ENCODE results near the gene ZNF428.
A peak's percentile ranks its signal among the peaks of the same experiment; 100 is the strongest.

ZNF428 gene

DNA sequence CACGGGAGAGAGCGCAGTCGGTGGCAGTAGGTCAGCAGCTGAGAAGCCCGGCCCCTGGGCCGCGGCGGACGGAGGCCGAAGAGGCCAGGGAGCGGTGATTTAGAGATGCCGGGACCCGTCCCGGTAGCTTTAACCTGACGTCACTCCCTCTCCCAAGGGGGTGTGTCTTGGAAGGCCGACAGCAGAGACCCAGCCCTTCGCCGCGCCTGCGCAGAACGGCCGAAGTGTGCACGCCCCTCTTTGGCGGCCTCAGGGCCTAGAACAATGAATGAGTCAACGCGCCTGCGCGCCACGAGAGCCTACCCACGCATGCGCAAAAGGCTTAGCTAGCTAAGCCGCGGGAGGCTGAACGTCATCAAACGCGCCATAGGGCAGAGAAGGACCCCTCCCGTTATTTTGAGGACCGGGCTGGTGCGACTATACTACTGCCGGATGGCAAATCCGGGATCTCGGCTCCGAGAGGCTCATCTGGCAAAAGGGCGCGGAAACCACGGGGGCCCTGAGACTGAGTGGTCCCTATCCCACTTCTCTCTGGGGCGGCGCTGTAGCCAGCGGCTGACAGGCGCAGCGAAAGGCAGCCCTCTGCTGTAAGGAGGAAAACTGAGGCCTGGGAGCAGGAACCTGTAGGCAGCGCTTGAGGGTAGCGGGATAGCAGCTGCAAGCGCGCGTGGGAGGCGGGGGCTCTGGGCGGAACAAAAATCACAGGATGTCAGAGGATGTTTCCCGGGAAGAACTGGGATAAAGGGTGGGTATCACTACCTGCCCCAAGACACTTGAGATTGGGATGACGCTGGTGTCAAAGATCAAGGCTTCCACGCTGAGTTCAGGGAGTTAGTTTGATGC is 23.2 kb downstream of the ZNF428 start, which contains the start of the genes IRGQ and ZNF576:
TSS of gene IRGQ (minus strand) at position 136 of the 843 bp plus-strand sequence. CDS start 796 bp downstream, outside the sequence.
TSS of gene ZNF576 (plus strand) at position 597 of the 843 bp plus-strand sequence. CDS start 514 bp downstream, outside the sequence.
- peak within 1 kb of the TSS; percentile 79 for H3K27ac ChIP-seq (ENCODE audit: low read depth, low read length)
- H3K36me3 ChIP-seq (ENCODE audit: low read length) = no peaks in the 10 kb centered on the region

DNA sequence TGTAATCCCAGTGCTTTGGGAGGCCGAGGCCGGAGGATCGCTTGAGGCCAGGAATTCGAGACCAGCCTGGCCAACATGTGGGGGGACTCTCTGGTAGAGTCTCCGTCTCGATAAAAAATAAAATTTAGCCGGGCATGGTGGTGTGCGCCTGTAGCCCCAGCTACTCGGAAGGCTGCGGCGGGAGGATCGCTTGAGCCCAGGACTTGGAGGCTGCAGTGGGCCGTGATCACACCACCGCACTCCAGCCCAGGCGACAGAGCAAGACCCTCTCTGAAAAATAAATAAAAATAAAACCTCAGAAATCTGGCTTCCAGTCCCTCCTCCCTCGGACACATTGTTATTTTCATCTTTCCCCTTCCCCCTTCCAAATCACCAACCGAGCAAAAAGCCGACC is 23.8 kb downstream of the ZNF428 start:
- Histone ChIP-seq H3K27me3 (ENCODE audit: low read length) (no peaks in the 10 kb centered on the region), H3K79me2 (ENCODE audit: insufficient read depth, low read length) (peaks cover 15% of the 10 kb centered on the region), H3K27ac (ENCODE audit: low read depth, low read length) (peak overlapping the region; percentile 15; the same call in 1 of the 2 replicates), H4K20me1 (ENCODE audit: low read depth, low read length) (no peaks in the 10 kb centered on the region), H2AFZ (ENCODE audit: low read depth, low read length, severe bottlenecking) (peak overlapping the region; percentile 78), H3K4me2 (ENCODE audit: low read depth, low read length, poor library complexity, severe bottlenecking) (peak overlapping the region; percentile 89), H3F3A (ENCODE audit: insufficient read depth) (no peaks in the 10 kb centered on the region), H3K36me3 (ENCODE audit: low read length) (no peaks in the 10 kb centered on the region), H3K9ac (ENCODE audit: low read length) (peak overlapping the region; percentile 79), H3K9me3 (ENCODE audit: insufficient read depth, low read length) (no peaks in the 10 kb centered on the region), H3K9me2 (replicated peaks; ENCODE audit: insufficient read depth, low read length) (no peaks in the 10 kb centered on the region), H3K4me3 (ENCODE audit: insufficient read depth, low read length, poor library complexity, severe bottlenecking) (peak overlapping the region; percentile 96)
- TF ChIP-seq, protein P1, sequence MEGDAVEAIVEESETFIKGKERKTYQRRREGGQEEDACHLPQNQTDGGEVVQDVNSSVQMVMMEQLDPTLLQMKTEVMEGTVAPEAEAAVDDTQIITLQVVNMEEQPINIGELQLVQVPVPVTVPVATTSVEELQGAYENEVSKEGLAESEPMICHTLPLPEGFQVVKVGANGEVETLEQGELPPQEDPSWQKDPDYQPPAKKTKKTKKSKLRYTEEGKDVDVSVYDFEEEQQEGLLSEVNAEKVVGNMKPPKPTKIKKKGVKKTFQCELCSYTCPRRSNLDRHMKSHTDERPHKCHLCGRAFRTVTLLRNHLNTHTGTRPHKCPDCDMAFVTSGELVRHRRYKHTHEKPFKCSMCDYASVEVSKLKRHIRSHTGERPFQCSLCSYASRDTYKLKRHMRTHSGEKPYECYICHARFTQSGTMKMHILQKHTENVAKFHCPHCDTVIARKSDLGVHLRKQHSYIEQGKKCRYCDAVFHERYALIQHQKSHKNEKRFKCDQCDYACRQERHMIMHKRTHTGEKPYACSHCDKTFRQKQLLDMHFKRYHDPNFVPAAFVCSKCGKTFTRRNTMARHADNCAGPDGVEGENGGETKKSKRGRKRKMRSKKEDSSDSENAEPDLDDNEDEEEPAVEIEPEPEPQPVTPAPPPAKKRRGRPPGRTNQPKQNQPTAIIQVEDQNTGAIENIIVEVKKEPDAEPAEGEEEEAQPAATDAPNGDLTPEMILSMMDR (IDR thresholded peaks at IDR 0.05; ENCODE audit: insufficient read depth, low read length, poor library complexity, severe bottlenecking) = no peak
- TF ChIP-seq EZH2phosphoT487 (conservative IDR thresholded peaks at IDR 0.05; ENCODE audit: low read length) = no peak

More for the DNA sequence above, 23.2 kb downstream of the ZNF428 start, which contains the start of the genes IRGQ and ZNF576:
- Histone ChIP-seq H3K27me3 (ENCODE audit: low read length) (no peaks in the 10 kb centered on the region), H3K4me3 (ENCODE audit: insufficient read depth, low read length, poor library complexity, severe bottlenecking) (peak within 1 kb of the TSS; percentile 96), H4K20me1 (ENCODE audit: low read depth, low read length) (no peaks in the 10 kb centered on the region), H3F3A (ENCODE audit: insufficient read depth) (peaks cover 3% of the 10 kb centered on the region; the same call in 1 of the 2 replicates), H2AFZ (ENCODE audit: low read depth, low read length, severe bottlenecking) (peak within 1 kb of the TSS; percentile 88), H3K79me2 (ENCODE audit: insufficient read depth, low read length) (peaks cover 15% of the 10 kb centered on the region), H3K9ac (ENCODE audit: low read length) (peak within 1 kb of the TSS; percentile 79), H3K9me2 (replicated peaks; ENCODE audit: insufficient read depth, low read length) (no peaks in the 10 kb centered on the region), H3K4me2 (ENCODE audit: low read depth, low read length, poor library complexity, severe bottlenecking) (peak within 1 kb of the TSS; percentile 89), H3K9me3 (ENCODE audit: insufficient read depth, low read length) (no peaks in the 10 kb centered on the region)
- TF ChIP-seq, protein P1 (IDR thresholded peaks at IDR 0.05; ENCODE audit: insufficient read depth, low read length, poor library complexity, severe bottlenecking) = no peak
- TF ChIP-seq EZH2phosphoT487 (conservative IDR thresholded peaks at IDR 0.05; ENCODE audit: low read length) = no peak

DNA sequence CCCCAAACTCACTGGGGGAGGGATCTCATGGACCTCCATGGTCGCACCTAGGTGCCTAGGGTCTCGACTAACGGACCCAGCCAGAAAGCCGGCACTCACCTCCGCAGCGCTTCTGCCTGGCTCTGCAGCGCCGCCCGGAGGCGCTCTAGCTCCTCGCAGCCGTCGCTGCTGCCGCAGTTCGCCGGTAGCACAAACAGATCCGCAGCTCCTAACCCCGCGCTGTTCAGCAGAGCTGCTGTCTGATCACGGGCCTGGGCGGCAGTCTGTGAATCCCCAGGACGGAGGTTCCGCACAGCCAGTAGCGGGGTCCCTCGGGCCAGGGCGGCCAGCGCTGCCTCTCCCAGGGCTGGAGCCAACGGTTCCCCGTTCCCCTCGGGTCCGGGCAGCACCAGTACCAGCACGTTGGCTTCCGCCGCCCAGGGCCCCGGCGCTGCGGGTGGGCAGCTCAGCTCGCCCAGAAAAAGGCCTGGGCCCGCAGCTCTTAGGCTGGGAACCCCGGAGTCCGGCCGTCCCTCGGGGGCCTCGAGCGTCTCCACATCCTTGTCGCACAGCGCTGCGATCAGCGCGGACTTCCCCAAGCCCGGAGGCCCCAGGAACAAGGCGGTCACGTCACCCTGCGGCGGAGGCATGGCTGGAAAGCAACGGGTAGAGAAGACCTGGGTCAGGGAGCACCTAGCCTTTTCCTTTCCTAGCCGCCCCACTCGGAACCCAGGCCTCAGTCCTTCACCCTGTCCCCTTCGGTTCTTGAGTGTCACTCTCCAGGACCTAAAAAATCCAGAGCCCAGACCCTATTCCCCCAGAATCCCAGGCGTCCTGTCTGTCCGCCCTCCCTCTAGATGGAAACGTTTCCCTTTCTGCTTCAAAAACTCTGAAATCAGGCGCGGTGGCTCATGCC is 24.5 kb downstream of the ZNF428 start:
- H2AFZ ChIP-seq (ENCODE audit: low read depth, low read length, severe bottlenecking) = peak overlapping the region; percentile 78
- H3K9ac ChIP-seq (ENCODE audit: low read length) = peak overlapping the region; percentile 79
- no peaks in the 10 kb centered on the region for H3F3A ChIP-seq (ENCODE audit: insufficient read depth)
- peak overlapping the region; percentile 96 for H3K4me3 ChIP-seq (ENCODE audit: insufficient read depth, low read length, poor library complexity, severe bottlenecking)
- no peak for TF ChIP-seq EZH2phosphoT487 (conservative IDR thresholded peaks at IDR 0.05; ENCODE audit: low read length)
- TF ChIP-seq, protein P1 (IDR thresholded peaks at IDR 0.05; ENCODE audit: insufficient read depth, low read length, poor library complexity, severe bottlenecking) = peak; percentile 65
- peak overlapping the region; percentile 89 for H3K4me2 ChIP-seq (ENCODE audit: low read depth, low read length, poor library complexity, severe bottlenecking)
- no peaks in the 10 kb centered on the region for H4K20me1 ChIP-seq (ENCODE audit: low read depth, low read length)
- H3K27ac ChIP-seq (ENCODE audit: low read depth, low read length) = peak overlapping the region; percentile 15; the same call in 1 of the 2 replicates
- peaks cover 15% of the 10 kb centered on the region for H3K79me2 ChIP-seq (ENCODE audit: insufficient read depth, low read length)
- H3K9me3 ChIP-seq (ENCODE audit: insufficient read depth, low read length) = no peaks in the 10 kb centered on the region
- H3K36me3 ChIP-seq (ENCODE audit: low read length) = no peaks in the 10 kb centered on the region
- no peaks in the 10 kb centered on the region for H3K27me3 ChIP-seq (ENCODE audit: low read length)
- no peaks in the 10 kb centered on the region for H3K9me2 ChIP-seq (replicated peaks; ENCODE audit: insufficient read depth, low read length)
